ENCODE measurements around the gene EPHA7. TPM values are rescaled to one million over a fixed set of nuclear protein-coding genes. Genes with fewer than 3 reads are reported as not detected.

Gene EPHA7
- polyA plus RNA-seq, 1 of the 3 experiments (the other 2 are of a cell fraction) = under 0.01 TPM

GRCh38 chr6:93319304-93319703 lies 100.1 kb downstream of the EPHA7 start:
- no peak overlapping the region for H3K27ac ChIP-seq (ENCODE audit: low read depth in 2 of 2, low read length in 1 of 2)
- DNase-seq = no peak
- no peak for TF ChIP-seq EP300 (IDR thresholded peaks at IDR 0.05; ENCODE audit: borderline replicate concordance in 1 of 2, low read depth in 1 of 2, low read length in 1 of 2)
- no peak for TF ChIP-seq SIN3A (IDR thresholded peaks at IDR 0.05; ENCODE audit: borderline replicate concordance, low read depth, low read length)
- no peak for TF ChIP-seq GABPA (IDR thresholded peaks at IDR 0.05; ENCODE audit: low read depth)
- no peak for TF ChIP-seq USF1 (IDR thresholded peaks at IDR 0.05; ENCODE audit: borderline replicate concordance, low read depth)
- no peak for TF ChIP-seq RAD21 (IDR thresholded peaks at IDR 0.05; ENCODE audit: low read length)
- no peak for TF ChIP-seq GATA2 (CRISPR knock-in tag; IDR thresholded peaks at IDR 0.05)
- TF ChIP-seq NRF1 (IDR thresholded peaks at IDR 0.05; ENCODE audit: low read depth, low read length) = no peak
- TF ChIP-seq USF2 (IDR thresholded peaks at IDR 0.05; ENCODE audit: borderline replicate concordance, low read depth, low read length) = no peak
- TF ChIP-seq MEF2A (IDR thresholded peaks at IDR 0.05; ENCODE audit: borderline replicate concordance, low read depth) = no peak
- TF ChIP-seq FOXJ3 (CRISPR knock-in tag; IDR thresholded peaks at IDR 0.05) = no peak
- TF ChIP-seq CHD2 (IDR thresholded peaks at IDR 0.05; ENCODE audit: low read length, partially characterized antibody) = no peak
- TF ChIP-seq FOSL2 (IDR thresholded peaks at IDR 0.05; ENCODE audit: borderline replicate concordance, low read depth) = no peak
- TF ChIP-seq POLR2AphosphoS5 (IDR thresholded peaks at IDR 0.05; ENCODE audit: low read depth, low read length) = no peak
- TF ChIP-seq ZBTB33 (IDR thresholded peaks at IDR 0.05; ENCODE audit: borderline replicate concordance, low read depth) = no peak
- no peak for TF ChIP-seq PBX3 (IDR thresholded peaks at IDR 0.05)
- no peak for TF ChIP-seq CTCF (IDR thresholded peaks at IDR 0.05)
- TF ChIP-seq NFIC (IDR thresholded peaks at IDR 0.05; ENCODE audit: borderline replicate concordance) = no peak
- no peak for TF ChIP-seq FOXM1 (IDR thresholded peaks at IDR 0.05; ENCODE audit: low read depth)
- TF ChIP-seq RCOR1 (IDR thresholded peaks at IDR 0.05; ENCODE audit: low read length) = no peak
- no peak for TF ChIP-seq RXRA (IDR thresholded peaks at IDR 0.05; ENCODE audit: borderline replicate concordance, low read depth)
- no peaks in the 10 kb centered on the region for H3K4me1 ChIP-seq (ENCODE audit: control insufficient read depth in 1 of 2, insufficient read depth in 2 of 2, low read depth in 1 of 2, low read length in 1 of 2)
- H3K9me2 ChIP-seq = no peaks in the 10 kb centered on the region
- ChIA-PET POLR2A (no interaction called here), CTCF (no interaction called here)
- H3K36me3 ChIP-seq (replicated peaks in 1 of 2; ENCODE audit: control insufficient read depth in 1 of 2, insufficient read depth in 2 of 2, low read length in 1 of 2) = no peaks in the 10 kb centered on the region
- H3K9me3 ChIP-seq = no peaks in the 10 kb centered on the region
- H3K4me3 ChIP-seq (ENCODE audit: low read depth in 2 of 2, low read length in 1 of 2) = no peak overlapping the region
- H3F3A ChIP-seq (replicated peaks; ENCODE audit: insufficient read depth) = no peaks in the 10 kb centered on the region
- no peaks in the 10 kb centered on the region for H3K79me2 ChIP-seq (ENCODE audit: insufficient read depth)
- H2AFZ ChIP-seq (ENCODE audit: low read depth) = no peak overlapping the region
- no peaks in the 10 kb centered on the region for H3K27me3 ChIP-seq (ENCODE audit: insufficient read depth)
- H3K4me2 ChIP-seq = no peak overlapping the region
- no peak overlapping the region for H3K9ac ChIP-seq
- H4K20me1 ChIP-seq (ENCODE audit: insufficient read depth) = no peaks in the 10 kb centered on the region
- WGBS (ENCODE audit: low lambda C conversion rate) = 2% methylated on average over 2 of the region's 2 CpGs

Measured in SK-N-SH (cell line).